ENCODE data around the gene LY86. TPM values are rescaled to one million over a fixed set of nuclear protein-coding genes. Genes with fewer than 3 reads are reported as not detected.
A peak's percentile ranks its signal among the peaks of the same experiment; 100 is the strongest.

Gene LY86
- total RNA-seq, 1 donor: 2.2 TPM

- DNase-seq (ENCODE audit: low read depth in 2 of 3, low spot score in 2 of 3): no peak
Observed at GRCh38 chr6:6569811-6570164, 18.7 kb upstream of the LY86 start.

GRCh38 chr6:6570929-6571671, 17.4 kb upstream of the LY86 start:
- no peak for DNase-seq (ENCODE audit: low read depth in 2 of 3, low spot score in 2 of 3)

GRCh38 chr6:6575143-6575542, 13.4 kb upstream of the LY86 start:
- no peak for DNase-seq (ENCODE audit: low read depth in 2 of 3, low spot score in 2 of 3)

DNA sequence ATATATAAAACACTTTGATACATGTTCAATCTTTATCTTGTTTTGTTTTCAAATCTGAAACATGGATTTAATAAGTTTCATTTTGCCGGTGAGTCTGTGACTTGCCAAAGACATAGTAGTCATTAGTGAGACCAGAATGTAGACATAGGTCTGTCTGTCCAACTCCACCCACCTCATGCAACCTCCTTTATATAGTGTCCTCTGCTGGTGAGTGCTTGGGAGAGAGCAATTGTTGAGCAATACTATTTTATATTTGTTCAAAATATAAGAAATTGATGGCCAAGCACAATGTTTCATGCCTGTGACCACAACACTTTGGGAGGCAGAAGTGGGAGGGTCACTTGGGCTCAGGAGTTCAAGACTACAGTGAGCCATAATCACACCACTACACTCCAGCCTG, 10.8 kb upstream of the LY86 start:
- no peak for DNase-seq (ENCODE audit: low read depth in 2 of 3, low spot score in 2 of 3)

DNA sequence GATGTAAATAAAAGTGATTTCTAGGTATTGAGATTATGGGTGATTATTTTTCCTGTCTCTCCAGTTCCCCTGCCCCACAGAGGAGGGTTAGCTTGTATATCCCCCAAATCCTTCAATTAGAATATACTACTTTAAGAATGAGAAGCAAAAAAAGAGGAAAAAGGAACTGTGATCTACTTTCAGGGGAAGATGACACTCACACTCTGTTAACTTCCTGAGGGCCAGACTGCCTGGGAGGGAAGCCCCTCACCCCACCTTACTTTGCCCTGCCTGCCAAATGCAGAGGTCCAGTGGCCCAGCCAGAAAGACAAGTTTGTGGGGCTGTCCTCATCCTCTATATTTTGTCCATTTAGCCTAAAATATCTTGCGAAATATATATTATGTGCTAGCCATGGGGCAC, 9.2 kb upstream of the LY86 start:
- DNase-seq (ENCODE audit: low read depth in 2 of 3, low spot score in 2 of 3): no peak

- no peak for DNase-seq (ENCODE audit: low read depth in 2 of 3, low spot score in 2 of 3)
Observed at GRCh38 chr6:6580225-6580856, 8.2 kb upstream of the LY86 start.

- no peak for DNase-seq (ENCODE audit: low read depth in 2 of 3, low spot score in 2 of 3)
Observed at GRCh38 chr6:6581054-6581453, 7.5 kb upstream of the LY86 start.

DNA sequence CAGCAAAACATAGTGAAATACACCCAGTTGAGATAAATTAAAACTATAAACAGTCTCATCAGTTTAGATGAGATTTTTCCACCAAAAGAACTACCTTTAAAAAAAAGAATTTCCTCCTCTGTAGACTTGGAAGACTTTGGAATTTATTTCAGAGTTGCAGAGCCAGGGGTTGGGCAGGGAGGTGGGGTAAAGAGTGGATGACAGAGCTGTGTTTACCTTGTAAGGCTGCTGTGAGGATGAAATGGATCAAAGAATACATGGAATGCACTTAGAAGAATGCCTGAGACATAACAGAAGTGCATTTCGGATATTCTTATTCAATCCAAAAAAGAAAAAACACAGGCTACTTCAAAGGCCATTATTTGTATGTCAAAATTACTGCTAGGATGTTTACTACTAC, 6.4 kb upstream of the LY86 start:
- no peak for DNase-seq (ENCODE audit: low read depth in 2 of 3, low spot score in 2 of 3)

GRCh38 chr6:6583836-6584235, 4.7 kb upstream of the LY86 start:
- DNase-seq (ENCODE audit: low read depth in 2 of 3, low spot score in 2 of 3): peak in 1 of 3 donors; percentile 42

GRCh38 chr6:6584310-6585002, 4.1 kb upstream of the LY86 start:
- DNase-seq (ENCODE audit: low read depth in 2 of 3, low spot score in 2 of 3): peak in 1 of 3 donors; percentile 32

DNA sequence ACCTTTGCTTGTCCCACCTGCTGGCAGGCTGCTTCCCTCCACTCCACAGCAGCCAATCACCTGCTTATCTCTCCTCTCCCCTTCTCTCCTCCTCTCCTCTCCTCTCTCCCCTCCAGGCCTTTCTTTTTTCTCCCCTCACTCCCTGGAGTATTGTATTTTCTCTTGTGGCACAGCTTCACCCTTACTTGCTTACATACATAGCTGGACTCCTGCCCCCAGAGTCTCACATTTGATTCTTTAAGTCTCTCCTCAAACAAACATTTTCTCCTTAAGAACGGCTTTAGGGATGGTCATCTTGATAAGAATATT, 3.6 kb upstream of the LY86 start:
- DNase-seq (ENCODE audit: low read depth in 2 of 3, low spot score in 2 of 3): no peak

DNA sequence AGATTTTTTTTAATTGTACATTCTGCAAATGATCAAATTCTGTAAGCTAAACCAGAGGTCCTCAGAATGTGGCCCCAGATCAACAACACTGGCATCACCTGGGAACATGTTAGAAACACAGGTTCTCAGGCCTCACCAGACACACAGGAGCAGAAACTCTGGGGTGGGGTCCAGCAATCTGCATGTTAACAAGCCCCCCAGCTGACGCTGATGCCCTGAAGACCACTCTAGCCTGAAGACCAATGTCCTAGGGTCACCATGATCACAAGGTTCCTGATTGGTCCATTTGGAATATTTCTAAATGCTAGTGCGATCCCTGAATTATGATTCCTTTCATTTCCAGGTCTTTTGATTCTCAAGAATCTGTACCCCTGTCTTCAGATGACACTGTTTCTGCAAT, 2.4 kb upstream of the LY86 start:
- DNase-seq (ENCODE audit: low read depth in 2 of 3, low spot score in 2 of 3): no peak

DNA sequence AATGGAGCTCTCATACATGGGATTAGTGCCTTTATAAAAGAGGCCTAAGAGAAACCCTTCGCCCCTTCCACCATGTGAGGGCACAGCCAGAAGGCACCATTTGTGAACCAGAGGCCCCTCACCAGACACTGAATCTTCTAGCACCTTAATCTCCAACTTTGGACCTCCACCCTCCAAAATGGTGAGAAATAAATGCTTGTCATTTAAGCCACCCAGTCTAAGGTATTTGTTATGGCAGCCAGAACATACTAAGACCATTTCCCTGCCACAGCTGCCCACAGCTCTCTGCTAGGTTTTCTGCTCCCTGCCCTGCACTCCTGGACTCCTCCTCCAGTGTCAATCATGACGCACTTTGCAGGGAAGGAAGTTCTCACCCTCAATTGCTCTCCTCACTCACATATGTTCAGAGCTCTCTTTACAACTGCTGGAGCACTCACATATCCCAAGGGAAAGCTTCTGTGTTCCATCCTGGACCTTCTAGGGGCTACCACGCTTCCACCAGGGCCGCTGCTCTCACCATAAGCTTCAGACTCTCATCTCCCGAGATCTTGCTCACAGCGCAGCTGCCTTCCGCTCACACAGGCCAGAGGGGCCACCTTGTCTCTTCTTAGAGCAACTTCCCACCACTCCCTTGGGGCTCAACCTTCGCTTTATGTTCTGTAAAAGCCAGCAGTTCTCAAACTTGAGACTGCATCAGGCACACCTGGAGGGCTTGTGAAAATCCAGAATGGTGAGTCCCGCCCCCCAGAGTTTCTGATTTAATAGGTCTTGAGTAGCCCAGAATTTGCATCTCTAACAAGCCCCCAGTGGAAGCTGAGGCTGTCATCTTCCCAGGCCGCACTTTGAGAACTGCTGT, 1.6 kb upstream of the LY86 start:
- DNase-seq (ENCODE audit: low read depth in 2 of 3, low spot score in 2 of 3): no peak

- DNase-seq (ENCODE audit: low read depth in 2 of 3, low spot score in 2 of 3): no peak
Observed at GRCh38 chr6:6587696-6588063, 840 bp upstream of the LY86 start.

DNA sequence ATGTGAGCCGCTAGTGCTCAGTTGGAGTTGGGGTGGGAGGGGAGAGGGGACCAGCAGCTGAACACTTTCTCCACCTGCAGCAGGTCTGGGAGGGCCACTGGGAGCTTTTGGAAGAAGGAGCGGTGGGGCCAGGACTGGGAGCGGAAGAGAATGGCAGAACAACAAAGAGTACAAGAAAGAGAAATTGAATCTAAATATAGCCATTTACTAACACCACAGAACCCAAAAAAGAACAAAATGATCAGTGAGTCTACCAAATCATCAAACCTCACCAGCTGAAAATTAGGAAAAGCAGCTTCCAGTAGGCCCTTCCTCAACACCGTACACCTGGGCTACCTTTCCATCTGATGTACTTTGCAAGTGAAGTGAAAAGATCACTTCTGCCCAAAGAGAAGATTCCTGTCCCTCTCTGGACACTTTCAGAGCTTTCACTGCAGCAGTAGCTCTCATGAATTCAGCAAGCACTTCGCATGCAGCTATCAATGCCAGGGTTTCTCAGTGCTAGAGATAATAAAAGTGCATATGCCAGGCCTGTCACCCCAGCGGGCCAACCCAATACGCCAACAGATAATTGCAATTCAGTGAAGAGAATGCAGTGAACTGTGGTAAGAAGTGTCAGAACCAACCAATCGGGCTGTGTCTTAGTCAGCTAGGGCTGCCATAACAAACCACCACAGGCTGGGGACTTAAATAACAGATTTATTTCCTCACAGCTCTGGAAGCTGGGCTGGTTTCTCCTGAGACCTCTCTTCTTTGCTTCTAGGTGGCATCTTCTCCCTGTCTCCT, 597 bp downstream of the LY86 start:
- no peak for DNase-seq (ENCODE audit: low read depth in 2 of 3, low spot score in 2 of 3)

DNA sequence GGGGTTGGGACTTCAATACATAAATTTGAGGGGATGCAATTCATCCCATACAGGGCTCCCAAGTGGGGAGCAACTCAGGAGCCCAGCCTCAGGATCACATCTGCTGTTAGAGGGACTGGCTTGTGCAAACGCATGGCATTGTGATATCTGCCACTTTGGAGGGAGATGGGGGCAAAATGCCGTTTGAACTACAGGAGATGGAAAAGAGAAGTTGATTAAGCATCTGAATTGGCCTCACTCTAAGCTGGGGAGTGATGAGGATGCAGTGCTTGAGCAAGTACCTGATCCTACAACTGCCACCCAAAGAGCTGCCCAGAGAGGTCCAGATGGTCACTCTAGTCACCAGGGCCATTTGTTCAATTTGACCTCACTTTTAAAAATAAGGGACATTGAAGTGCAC, 2.0 kb downstream of the LY86 start:
- no peak for DNase-seq (ENCODE audit: low read depth in 2 of 3, low spot score in 2 of 3)

GRCh38 chr6:6591778-6592465, 3.4 kb downstream of the LY86 start:
- peak in 2 of 3 donors; percentile 79 to 89 for DNase-seq (ENCODE audit: low read depth in 2 of 3, low spot score in 2 of 3)

DNA sequence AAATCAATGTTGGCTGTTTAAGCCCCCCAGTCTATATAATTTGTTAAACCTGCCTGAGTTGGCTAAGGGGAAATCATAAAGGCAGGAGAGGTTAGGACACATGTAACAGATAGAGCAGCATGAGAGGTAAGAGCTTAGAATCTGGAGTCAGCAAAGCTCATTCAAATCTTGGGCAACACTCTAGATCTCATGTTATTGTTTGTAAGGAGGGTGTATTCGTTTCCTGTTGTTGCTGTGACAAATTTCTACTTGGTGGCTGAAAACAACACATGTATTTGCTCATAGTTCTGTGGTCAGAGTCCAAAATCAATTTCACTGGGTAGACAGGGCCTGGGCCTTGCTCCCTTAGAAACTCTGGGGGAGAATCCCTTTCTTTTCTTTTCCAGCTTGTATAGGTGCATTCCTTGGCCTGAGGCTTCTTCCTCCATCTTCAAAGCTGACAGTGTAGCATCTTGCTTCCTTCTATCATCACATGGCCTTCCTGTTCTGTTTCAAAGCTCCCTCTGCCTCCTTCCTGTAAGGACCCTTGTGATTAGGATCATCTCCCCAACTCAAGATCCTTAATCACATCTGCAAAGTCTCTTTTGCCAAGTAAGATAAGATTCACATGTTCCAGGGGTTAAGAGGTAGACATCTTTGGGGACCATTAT, 4.4 kb downstream of the LY86 start:
- no peak for DNase-seq (ENCODE audit: low read depth in 2 of 3, low spot score in 2 of 3)

DNA sequence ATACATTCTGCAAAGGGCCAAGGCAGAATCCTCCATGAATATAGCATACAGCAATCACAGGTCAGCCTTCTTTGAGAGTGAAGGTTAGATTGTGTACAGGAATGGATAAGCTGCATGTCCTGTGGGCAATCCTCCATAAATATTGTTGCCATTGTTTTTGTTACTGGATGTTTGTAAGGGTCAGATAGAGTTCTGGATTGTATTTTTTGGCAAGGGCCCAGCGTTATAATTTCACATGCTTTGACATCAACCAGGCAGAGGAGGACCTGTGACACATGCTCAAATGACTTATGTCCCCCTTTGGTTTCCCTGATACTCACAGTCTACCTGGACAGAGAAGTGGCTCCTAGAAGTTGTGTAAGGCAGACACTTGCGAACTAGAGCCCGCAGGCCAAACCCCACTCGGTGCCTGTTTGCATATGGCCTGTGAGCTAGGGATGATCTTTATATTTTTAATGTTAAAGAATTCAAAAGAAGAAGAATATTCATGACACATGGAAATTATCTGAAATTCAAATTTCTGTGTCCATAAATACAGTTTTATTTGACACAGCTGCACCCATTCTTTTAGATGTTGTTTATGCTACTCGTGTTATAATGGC, 5.4 kb downstream of the LY86 start:
- no peak for DNase-seq (ENCODE audit: low read depth in 2 of 3, low spot score in 2 of 3)
